Fibroblast of peridontal ligament (primary cell): ENCODE data around the gene CUBN.
A peak's percentile ranks its signal among the peaks of the same experiment; 100 is the strongest.
"Not testable (repeated sequence)": the region's sequence is repeated elsewhere in the genome, so short reads cannot be mapped to it uniquely, and the experiment has no call there.

Source experiments
- DNase-seq: peaks from one replicate; pipeline ENCODE4 v3.0.0-alpha.2; 2010; ENCODE audit errors: extremely low read depth

The CUBN gene

DNA sequence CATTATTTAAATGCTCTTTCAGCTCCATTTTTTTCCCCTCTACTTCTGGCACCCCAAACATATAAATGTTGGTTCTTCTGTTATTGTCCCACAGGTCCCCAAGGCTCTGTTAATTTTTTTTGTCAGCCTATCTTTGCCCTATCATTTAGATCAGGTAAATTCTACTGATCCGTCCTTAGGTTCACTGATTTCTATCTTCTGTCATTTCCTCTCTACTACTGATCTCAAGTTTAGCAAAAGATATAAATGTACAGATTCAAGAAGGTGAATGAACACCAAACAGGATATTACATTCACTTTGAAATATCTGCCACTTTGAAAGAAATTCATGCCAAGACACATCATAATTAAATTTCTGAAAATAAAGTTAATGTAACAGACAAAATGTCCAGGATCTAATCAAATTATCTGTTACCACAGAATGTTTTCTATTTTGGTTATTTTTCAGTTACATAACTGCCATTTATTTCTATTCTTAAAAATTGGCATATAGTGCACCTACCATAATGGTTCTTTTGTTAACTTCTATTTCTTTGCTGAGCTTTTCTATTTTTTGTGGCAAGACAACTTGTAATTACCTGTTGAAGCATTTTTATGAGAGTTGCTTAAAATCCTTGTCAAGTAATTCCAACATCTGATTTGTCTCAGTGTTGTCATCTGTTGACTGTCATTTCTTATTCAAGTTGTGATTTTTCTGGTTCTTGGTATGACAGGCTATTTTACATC, 12.1 kb upstream of the CUBN start:
- no peak for DNase-seq

DNA sequence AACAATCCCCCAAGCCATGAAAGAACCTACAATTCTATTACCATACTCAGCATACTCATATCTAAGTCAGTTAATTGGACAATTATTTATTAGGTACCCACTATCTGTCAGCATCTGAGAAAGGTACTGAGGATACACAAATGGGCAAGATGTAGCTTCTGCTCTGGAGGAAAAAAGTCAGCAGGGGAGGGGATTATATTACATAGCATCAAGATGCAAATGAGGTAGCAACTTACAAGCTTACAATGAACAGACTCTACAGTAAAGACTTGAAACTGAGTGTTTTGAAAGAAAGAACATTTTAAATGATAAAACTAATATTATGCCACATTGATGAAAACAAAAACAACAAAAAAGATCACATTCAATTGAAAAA, 10.8 kb upstream of the CUBN start:
- DNase-seq, result no peak

DNA sequence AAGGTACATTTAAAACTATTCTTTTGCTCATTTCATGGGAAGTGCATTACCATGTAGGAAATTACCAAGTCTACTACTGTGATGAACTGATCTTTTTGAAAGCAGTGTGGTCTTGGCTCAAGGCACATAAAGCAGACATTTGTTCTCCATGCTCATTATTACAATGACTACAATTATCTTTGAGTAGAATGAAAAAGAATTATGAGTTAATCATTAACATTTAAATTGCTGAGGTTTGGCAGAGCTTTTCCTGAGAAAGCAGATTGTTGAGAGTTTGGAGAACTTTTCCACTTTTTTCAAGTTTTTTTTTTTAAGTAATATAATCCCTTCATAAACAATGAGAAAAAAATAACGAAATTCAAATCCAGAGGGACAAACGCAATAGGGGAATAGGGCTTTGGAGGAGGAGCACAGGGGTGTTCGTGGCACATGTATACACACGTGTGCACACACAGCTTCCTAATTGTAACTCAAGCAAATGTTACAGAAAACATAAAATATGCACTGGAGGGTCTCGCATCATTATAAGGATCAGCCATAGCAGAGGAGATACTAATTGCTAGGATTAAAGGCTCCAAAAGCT, 8.9 kb upstream of the CUBN start:
- peak; percentile 59 for DNase-seq

DNA sequence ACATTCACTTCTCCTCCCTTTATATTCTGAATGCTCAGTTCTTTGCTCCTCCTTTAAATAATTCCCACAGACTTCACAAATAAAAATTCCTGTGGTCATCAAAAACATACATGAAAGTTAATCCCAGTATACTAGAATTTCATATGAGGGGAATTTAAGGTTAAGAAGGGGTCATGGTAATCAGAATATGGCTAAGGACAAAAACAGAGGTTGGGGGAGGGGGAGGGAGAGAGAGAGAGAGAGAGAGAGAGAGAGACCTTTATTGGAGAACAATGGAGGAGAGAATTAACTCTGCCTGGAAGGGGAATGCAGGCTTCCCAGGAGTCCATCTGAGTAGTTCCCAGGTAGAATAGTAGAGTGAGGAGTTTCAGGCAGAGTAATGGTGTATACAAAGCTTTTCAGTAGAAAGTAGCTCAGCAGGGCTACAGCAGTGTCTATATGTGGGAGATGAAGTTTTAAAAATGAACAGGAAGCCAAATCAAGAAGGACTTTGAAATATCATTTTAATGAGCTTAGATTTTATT, 5.2 kb upstream of the CUBN start:
- peak; percentile 47 for DNase-seq

DNA sequence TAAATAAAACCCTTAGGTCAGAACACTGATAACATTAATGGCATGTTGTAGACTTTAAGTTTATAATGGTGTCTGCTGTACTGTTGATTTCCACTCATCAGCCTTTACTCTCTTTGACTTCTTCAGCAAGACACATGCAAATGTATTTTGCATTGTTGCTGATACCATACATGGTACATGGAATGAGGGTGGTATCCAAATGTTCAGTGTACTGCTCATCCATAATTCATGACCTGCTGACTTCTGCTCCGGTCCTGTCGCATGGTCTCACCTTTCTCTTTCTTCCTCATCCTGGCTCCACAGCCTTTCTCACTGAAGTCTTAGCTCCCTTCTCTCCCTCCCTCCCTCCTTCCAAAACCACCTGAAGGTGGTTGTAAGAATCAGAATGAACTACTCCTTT, 4.7 kb upstream of the CUBN start:
- DNase-seq, result no peak

DNA sequence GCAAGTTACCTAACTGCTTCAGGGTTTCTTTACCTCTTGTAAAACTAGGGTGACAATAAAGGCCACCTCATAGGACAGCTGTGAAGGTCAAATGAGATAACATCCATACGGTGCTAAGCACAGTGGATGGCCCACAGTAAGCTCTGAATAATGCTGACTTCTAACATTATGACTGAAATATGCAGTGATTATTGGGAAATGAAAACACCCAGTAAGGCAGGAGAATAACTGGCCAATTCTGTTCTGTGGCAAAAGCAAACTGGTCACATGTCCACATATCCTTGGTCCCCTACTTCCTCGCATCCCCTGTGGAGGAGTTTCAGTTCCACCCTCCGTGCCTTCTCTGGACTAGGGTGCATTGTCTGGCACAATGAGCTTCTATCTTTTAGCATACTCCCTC, 1.4 kb downstream of the CUBN start:
- no peak for DNase-seq

DNA sequence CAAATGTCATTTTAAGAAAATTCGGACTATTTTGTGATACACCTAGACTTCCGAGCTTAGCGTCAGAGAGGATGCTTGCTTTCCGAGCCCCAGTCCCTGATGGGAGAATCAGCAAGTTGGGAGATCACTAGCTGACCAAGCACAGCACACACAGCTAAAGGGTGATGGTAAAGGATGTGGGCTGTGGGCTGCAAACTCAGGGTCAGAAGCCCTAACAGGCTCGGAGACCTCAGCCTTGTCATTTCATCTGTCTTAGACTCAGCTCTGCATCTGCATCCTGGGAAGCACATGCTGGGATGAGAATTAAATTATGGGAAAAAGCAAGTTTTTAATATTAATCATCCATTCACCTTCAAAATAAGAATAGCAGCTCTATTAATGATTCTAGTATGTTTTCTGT, 3.3 kb downstream of the CUBN start:
- no peak for DNase-seq

DNA sequence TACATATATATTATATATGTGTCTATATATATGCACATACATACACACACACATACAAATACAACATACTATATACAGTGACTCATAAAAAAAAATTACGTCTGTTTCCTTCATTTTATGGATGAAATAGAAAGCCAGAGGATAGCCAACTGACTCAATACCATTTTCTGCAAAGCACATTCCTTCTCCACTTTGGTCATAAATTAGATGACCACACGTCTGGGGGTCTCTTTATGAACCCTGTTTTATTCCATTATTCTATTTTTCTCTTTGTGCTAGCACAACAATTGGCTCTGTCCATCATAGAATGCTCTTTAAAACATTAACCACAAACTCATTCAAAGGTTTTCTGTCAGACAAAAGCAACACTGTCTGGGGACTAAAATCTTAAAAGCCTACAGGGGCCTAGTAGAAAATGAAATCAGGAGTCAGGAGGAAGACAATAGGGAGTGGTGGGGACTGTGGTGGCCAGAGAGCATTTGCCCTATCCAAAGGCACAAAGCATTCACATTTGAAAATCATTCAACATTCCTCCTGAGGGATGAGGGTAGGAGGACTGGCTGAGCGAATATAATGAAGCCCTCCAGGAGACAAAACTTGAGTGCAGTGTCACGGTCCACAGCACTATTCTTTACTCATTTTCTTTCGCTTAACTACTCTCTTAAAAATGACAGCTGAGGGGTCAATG, 4.3 kb downstream of the CUBN start:
- DNase-seq, result no peak

DNA sequence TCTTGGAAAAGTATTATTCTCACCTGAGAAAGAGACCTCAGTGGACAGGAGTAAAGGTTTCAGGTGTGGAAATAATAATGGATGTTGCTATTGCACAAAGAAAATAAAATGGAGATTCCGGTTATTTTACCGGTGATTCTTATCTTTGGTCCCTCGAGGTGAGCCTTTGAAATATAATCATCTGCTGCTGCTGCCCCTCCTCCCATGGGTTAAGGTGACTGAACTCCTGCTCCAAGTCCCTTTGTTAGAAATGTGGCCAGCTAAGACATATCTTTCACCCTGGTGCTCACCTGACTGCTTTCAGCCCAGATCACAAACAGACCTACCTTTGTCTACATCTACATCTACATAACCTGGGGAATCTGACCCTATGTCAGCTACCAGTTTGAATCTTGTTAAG, 5.7 kb downstream of the CUBN start:
- no peak for DNase-seq

DNA sequence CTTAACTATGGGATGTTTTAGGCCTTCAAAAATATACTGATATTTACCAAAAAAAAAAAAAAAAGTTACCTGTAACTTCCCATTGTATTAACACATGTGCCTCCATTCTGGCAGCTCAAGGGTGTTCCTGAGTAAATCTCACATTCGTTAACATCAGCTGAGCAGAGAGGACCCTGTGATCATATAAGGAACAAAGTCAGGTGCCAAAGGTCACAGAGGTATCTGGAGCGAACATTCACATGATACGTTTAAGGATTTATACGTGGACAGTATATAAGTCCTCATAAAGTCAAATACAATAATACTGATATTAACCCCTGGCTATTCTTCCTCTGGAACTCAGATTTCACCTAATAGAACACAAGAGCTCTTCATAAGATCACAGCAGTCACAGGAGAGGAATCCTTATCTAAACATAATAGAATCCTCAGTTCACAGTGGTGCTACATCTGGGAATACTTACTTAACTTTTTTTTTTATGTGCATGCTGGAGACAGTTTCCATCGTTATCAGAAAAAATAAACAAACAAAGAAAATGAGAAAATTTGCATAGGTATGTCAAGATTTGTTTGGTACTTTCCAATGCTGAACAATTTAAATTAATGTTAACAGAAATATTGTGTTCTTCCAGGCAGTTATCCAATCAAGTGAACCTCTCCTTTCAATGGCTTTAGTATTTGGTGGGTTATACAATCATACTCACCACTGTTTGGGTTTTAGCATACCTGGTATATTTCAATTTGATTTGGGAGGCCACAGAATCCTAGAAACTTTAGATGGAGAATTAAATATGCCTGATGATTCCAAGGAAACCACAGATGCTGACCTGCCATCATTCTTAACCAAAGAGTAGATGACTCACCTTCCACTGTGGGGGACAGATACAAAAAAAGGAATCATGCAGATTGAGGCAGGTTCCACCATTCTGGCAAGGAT, 6.6 kb downstream of the CUBN start:
- peak; percentile 82 for DNase-seq

DNA sequence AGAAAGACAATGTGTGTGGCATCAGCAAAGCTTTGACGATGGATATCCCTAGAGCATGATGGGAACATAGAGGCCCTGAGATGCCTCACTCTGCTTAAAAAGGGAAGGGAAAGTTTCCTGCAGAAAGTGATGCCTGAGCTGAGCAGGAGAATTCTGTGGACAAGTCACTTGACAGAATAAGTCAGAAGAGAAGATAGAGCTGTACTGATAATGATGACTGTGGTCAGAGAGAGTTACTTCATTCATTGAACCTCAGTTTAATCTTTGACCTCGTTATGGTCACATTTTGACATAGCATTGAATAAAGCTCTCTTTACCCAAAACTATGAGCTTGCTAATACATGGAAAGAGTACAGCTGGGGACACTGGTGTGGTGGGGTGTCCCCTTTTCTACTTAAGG, 7.6 kb downstream of the CUBN start:
- no peak for DNase-seq

DNA sequence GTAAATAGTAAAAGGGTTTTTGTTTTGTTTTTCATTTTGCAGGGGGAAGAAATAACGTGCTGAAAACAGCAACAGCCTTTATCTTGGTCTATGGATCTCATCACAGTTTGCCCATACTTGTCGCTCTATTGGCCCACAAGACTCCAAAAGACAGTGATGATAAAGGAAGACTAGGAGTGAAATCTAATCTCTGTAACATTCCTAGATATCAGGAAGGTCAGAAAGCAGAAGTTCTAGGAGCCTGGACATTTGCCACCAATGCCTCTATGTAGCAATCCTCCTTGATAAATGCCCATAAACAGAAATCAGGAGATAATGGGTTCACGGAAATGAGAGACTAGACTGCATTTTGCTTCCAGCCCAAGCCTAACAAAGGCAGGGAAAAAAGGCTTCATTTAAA, 8.9 kb downstream of the CUBN start:
- DNase-seq, result no peak

DNA sequence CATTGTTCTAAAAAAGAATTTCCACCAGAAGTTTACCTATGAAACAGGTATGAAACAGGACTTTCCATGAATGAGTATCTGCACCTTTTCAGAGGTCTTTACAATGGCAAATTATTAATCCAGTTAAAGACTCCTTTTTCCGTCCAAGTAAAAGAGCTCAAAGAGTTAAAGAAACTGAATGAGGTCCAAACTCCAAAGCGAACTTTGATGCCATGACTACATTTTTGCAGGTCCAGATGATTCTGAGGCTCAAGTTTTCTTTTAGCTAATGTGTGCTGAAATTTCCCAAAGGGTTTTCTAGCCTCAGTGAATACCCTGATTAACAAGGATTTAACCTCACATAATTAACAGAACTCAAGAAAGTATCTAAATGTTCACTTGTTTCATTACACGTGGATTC, 9.8 kb downstream of the CUBN start:
- no peak for DNase-seq

DNA sequence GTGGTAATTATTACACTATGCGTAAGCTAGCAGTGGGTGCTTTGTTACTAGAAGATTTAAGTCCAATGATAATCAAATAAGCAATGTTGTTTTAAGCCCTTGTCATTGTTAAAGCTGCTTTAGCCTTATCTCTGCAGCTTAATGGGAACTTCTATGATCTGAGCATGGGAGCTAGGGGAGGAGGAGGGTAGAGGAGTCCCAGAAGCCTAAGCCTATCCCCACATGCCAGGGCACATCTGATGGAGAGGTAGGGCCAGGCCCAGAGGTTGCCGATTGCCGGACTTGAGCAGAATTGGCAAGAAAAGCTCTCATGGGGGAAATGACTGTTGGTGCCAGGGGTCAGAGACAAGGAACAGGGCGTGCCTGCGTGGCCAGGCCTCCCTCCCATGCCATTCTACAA, 13.4 kb downstream of the CUBN start:
- DNase-seq, result no peak

DNA sequence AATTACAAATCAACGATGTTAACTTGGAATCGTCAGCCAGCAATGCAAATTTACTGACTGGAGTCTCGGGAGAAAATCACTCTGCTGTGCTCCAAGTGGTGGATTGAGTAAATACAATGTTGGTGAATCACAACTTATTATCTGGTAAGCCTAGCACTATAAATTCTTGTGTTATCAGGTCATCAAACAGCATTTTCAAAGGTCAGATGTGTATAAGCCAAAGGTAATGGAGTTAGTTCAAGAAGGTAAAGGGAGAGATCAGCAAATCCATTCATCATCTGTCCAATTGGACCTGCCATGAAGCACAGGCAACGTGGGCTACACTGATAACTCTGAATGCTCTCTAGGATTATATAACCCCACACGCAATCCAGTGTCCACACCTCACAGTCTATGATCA, 13.9 kb downstream of the CUBN start:
- DNase-seq, result peak; percentile 57

DNA sequence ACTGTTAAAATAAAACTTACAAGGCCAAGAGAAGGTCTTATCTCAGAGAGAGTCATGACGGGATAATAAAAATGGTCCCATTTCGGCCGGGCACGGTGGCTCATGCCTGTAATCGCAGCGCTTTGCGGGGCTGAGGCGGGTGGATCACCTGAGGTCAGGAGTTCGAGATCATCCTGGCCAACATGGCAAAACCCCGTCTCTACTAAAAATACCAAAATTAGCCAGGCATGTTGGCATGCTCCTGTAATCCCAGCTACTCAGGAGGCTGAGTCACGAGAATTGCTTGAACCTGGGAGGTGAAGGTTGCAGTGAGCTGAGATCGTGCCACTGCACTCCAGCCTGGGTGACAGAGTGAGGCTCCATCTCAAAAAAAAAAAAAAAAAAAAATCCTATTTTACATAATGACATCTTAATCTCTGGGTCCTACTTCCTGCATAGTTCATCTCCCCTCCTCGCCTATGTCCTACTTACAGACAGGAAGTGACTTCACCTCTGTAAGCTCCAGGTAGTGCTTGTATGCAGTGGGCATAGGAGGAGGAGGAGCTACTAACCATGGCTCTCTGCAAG, 14.7 kb downstream of the CUBN start:
- DNase-seq, result not testable (repeated sequence)

DNA sequence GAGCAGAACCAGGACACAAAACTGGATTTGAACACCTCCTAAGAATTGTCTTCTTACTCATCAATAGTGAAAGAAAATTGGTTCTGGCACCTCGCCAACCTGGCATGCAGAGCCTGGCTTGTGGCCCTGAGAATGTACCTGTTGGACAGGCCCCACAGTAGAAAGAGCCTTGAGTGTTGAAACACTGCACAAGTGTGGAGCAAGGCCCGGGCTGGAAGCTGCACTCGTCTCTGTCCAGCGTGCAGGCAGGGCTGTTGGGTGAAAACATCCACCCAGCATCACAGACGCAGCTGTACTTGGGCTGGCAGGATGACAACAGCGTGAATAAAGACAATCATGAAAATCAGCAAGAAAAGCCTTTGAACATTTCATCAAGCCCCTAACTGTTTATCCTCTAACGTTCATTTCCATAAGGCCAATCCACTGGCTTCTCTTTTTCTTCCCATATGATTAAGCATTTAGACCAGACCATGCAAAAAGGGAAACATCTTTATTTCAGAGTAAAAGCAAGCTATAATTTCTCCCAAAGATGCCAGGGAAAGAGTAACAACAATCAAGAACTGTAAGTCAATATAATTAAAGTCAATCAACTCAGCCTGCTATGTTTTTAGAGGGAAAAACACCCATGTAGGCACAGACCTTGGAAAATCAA, 15.6 kb downstream of the CUBN start:
- peak; percentile 89 for DNase-seq

DNA sequence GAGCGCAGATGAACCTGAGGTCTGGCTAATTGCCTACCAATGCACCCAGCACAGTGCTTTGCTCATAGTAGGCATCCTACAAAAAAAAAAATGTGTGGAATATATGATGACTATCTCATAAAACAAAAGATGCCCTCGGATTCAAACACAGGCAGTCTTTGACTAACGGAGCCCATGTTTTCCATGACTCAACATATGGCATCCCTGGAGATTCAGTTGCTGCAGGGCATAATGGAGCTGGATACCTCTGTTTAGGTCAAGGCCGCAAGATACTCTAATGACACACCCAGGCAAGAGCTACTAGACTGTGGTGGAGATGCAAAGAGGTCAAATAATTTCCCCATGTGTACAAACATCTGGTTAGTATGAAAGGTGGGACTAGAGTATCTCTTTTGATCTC, 16.3 kb downstream of the CUBN start:
- peak; percentile 42 for DNase-seq

DNA sequence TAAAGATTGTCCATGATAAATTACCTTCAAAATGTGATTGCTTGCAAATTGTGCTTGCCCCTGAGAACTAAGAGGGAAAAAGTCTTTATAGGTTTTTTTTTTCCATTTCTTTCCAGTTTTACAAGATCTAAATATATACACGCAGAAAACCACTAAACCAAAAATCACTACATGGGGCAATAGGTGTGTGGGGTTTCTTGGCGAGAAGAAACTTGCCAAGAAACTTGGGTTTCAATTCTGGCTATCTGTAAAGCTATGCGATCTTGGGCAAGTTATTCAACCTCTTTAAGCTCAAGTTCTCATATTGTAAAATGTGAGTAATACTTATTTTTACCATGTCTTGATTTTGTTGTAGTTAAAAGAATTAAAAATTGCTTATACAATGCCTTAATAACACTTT, 17.0 kb downstream of the CUBN start:
- DNase-seq, result peak; percentile 40

DNA sequence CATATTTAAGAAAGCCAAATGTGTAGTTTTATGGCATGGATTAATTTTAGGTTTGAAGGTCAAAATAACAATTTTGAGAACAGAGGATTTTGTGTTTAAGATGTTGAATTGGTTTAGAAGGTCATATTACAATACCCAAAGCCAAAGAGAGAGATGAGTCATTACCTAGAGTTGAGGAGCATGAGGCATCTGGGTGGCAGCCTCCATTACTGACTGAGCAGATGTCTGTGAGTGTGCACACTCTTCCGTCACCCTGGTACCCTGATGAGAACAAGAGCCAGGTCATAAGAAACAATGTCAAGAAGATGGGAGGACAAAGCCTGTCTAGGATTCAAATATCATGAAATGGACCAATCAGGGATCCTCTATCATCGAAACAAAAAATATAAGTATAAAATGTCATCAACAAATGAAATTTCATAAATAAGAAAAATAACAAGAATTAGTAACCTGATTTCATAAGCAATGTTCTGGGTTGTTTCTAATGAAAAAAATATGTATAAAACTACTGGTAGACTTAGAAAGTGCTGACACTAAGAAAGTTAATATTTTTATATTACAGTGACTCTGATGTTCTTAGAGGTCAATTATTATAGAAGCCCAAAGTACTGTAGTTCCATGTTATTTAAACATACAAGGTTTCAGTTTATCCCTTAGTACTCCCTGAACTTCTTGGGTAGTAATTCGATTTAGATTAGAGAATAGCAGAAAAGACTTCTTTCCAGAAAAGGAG, 20.0 kb downstream of the CUBN start:
- DNase-seq, result peak; percentile 89
